HG02943 (cell line): Measurements from ENCODE around the gene GUCY2C.
"Not testable (repeated sequence)": the region's sequence is repeated elsewhere in the genome, so short reads cannot be mapped to it uniquely, and the experiment has no call there.

Experiments
- ATAC-seq: cut with Tn5 transposase; IDR thresholded peaks from one replicate; pipeline ENCODE4 v1.9.1; 2021; ENCODE audit warnings: mild to moderate bottlenecking, low read depth, moderate library complexity; ENCODE audit not compliant: unreplicated experiment

The GUCY2C gene

DNA sequence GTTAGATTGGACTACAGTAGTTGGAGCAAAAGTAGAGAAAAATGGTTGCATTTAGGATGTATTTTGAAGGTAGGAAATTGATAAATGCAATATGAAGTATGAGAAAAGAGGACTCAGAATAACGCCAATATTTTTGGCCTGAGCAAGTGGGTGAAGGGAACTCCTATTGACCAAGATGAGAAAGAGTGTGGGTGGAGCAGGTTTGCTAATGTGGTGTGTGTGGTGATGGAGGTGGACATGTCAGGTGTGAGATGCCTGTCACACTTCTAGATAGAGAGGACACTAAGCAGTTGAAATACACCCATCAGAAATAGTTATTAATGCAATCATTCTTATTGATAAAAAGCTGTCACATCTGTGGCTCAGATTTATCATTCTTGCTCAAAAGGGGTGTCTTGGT is 7.3 kb downstream of the GUCY2C start:
- no peak for ATAC-seq

DNA sequence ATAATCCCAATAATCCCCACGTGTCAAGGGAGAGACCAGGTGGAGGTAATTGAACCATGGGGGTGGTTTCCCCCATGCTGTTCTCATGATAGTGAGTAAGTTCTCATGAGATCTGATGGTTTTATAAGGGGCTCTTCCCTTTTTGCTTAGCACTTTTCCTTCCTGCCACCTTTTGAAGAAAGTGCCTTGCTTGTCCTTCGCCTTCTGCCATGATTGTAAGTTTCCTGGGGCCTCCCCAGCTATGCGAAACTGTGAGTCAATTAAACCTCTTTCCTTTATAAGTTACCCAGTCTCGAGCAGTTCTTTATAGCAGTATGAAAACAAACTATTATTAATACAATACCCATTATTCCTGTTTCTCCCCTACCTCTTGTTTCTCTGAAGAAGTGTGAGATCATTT is 14.2 kb downstream of the GUCY2C start:
- ATAC-seq = not testable (repeated sequence)

DNA sequence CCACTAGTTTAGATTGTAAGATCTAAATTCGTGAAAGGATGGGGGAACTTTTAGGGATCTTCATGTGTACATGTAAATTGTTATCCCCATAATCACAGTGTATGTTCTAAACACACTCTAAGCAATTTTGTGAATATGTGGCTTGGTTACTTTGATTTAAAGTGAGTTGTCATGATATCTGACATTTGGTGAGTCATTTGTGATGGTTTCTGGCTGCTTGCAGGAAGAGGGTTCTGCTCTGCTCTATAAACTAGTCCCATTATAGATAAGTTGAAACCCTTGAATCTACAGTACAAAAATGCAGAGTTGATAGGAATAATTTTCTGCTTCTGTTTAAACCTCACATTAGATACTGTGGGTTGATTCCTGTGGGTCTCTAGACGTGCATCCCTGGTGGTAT is 14.8 kb downstream of the GUCY2C start:
- ATAC-seq = no peak

DNA sequence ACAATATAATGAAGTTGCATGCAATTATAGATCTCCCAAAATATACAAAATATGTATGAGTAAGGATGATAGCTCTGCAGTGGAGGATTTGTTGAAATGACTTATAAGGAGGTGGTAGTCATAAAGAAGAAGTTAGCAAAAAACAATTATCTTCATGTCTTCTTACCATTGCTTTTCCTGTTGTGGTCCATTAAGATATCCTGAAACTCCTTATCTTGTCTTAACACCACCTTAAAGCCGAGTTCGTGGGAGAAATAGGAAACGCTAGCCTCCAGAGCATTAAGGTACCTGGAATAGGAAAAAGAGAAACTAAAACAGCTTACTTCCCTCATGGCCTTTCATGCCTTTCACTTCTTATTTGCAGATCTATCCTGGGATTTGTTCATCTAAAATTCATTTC is 15.2 kb downstream of the GUCY2C start:
- ATAC-seq = no peak

DNA sequence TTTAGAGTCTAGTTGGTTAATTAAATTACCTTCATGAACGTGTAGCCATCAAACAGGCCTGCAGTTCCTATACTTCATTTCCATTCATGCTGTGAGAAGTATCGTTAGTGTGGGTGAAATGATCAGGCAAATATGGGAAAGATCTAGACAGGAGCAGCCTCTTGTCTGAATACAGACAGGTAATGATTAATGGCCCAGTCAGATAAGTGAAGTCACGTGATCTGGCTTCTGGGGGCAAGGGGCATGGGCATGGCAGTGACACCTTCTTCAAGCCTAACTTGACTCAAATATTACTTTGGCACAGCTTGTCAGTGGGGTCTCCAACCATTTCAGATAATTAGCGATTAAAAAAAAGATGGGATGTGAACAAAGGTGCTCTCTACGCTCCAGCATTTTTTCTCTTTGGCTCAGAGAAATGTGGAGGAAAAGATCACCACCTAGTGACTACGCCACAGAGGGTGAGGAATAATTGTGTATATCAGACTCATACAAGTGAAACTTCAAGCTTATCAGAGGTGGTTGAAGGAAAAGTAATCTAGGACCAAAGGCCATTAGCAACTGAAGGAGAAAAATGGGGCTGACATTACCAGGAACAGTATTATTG is 17.8 kb downstream of the GUCY2C start:
- ATAC-seq = no peak

DNA sequence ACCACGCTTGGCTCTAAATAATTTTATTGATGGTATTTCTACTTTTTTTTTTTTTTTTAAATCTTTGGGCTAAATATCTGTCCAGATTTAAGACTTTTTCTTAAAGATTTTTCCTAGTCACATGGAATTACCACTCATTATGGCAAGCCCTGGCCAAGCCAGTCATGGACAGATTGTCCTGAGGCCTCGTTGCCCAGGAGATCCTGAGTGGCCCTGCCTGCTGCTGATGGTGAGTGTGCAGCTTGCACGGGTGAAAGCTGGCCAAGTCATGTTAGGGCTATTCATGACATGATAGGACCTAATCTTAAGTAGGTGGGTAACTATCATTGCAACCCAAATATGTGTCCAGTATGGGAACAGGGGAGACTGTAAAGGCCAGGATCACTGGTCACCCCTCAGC is 27.8 kb downstream of the GUCY2C start:
- ATAC-seq = no peak

DNA sequence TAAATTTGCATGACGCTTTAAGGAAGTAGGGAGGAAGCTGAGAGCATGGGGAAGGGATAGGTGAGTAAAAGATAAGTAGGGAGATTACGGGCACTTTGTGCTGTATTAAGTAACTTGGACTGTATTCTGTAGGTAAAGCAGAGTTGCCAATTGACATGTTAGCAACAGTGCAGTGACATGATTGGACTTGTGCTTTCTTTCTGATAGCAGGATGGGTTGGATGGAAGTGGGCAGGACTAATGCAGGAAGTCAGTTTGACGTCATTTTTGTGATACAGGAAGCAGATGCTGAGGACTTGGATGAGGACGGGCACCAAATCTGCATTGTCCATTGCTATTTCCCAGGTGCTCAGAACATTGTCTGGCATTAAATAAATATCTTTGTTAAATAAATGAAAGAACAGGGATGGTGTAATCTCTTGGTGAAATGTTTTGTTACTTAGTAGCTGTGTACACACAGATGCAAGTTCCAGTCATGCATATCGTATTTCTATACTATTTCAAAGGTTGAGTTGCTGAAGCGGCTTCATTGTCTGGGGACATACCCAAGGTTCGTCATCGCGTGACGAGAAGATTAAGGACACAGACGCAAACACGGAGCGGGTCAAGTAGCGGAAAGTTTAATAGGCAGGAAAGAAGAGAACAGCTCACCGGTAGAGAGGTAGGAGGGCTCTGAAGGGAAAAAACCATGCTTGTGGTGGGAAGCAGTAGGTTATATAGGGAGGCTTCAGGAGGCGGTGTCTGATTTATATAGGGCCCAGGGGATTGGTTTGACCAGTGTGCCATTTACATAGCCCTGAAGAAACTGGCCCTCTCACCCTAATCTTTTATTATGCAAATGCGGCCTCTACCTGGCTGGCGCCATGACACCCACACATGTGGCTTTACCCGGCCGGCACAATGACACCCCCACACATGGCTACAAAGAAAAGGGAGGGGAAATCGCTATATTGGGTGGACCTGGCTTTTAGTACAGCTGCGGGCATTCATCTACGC is 30.7 kb downstream of the GUCY2C start:
- ATAC-seq = no peak

DNA sequence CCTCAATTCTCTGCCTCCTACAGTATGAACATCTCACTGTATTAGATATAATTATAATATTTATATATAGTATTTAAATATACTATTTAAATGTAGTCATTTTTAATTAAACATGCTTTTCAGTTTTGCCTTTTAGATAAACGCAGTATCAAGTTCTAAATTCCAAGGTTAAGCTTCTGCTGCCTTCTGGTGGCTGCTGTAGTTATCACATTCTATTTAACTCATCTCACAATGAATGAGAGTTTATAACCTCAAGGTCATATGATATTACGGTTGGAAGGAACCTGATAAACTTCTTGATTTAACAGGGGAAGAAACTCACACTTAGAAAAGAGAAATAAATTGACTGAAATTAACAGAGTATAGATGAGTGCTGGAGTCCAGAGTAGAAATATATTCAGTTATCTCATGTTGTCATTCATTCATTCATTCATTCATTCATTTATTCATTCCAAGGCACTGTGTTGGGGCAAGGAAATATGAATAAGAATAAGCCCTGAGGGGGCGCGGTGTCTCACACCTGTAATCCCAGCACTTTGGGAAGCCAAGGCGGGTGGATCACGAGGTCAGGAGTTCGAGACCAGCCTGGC is 31.9 kb downstream of the GUCY2C start:
- ATAC-seq = no peak

DNA sequence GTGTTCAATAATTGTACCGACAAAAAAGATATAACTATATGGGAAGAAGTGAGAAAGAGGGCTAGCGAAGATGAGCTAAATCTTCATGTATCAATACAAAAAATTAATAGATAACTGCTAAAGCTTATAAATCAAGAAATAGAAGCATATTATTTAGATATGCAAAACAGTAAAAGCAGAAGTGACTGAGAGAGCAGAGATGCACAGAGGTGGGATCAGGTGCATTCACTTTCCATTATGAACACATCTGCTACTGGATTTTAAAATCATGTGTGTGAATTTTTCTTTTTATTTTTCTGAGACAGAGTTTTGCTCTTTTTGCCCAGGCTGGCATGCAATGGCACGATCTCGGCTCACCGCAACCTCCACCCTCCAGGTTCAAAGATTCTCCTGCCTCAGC is 33.4 kb downstream of the GUCY2C start:
- no peak for ATAC-seq

DNA sequence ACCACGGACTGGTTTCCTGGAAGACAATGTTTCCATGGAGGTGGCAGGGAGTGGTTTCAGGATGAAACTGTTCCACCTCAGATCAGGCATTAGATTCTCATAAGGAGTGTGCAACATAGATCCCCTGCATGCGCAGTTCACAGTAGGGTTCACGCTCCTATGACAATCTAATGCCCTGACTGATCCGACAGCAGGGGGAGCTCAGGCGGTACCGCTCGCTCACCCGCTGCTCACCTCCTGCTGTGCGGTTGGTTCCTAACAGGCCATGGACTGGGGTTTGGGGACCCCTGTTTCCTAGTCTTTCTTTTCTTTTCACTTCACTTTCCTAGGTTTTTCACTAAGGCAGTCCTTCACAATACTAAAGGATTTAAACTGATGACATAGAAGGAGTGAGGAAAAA is 39.6 kb downstream of the GUCY2C start:
- no peak for ATAC-seq

DNA sequence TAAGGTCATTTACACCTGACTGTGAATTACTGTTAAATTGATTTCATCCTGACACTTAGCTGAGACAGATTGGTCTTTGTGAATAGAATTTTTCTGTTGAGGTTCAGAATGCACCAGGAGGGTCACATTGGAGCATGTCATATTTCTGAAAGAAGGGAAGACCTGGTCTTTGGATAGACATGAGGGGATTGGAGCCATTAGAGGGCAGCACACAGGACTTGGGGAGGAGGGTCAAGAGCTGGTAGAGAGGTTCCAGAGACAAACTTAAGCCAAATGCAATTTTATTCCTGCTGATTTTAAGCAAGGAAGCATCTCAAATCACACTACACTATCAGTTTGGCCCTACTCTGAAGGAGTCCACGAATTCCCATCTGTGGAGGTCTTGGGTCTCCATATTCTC is 41.1 kb downstream of the GUCY2C start:
- no peak for ATAC-seq

DNA sequence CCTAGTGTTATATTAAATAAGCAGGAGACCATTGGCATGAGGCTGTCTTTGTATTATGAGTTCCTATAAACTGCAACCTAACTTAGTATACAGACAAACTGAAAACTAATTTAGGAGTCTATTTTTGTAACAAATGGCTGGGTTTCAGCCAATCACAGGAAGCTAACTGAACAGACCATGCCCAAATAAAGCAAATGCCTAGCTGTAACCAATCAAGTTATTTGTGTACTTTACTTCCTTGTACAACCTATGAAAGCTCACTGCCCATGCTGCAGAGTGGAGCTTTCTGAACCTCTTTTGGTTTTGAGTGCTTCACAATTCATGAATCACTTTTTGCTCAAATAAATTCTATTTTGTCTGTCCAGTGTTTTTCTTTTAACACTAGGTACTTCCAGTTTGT is 41.6 kb downstream of the GUCY2C start:
- ATAC-seq = no peak

DNA sequence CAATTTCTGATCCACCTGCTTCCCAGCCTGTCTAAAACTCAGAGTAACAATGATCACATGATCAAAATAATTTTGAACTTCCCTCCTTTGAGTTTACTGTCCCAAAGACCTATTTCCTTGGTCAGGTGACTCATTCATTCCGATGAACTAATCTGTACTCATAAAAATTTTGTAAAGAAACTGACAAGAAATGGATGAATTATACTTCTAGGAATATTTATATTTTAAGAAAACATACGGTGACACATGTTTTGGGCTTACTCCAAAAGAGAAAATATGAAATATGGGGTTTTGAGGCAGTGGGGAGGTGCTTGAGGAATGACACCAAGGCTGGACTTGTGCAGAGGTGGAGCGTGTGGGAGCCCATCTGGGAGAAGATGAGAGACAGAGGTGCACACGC is 42.0 kb downstream of the GUCY2C start:
- ATAC-seq = no peak

DNA sequence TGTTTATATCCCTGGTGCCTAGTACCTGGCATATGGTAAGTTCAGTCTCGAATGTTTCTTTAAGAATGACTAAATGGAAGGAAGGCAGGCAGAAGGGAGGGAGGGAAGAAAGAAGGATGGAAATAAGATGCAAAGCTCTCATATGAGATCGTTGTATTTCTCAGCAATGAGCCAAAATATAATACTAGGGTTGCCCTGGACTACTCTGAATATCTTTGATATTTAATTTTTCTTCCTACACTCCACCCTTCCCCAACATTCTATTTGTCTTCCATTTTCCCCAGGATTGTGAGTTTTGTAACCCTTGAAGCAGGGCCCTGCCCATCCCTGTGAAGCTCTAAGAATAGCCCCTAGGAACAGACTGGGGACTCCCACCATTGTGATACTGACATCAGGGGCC is 43.9 kb downstream of the GUCY2C start:
- ATAC-seq = no peak

DNA sequence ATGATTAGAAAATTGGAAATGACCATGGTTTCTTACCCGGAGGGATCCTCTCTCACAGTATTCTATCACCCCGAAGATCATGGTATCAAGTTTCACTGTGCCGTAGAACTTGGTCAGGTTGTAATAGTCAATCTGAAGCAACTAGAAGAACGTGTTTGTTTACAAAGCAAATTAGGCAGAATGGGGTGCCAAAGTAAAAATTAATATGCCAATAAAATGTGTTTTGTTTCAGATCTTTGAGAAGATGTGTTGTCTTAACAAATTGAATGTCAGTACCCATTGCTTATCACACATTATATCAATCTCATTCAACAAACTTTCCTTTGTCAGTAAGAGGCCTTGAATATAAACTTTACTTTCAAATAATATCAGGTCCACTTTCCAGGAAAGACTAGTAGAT is 45.0 kb downstream of the GUCY2C start:
- no peak for ATAC-seq

DNA sequence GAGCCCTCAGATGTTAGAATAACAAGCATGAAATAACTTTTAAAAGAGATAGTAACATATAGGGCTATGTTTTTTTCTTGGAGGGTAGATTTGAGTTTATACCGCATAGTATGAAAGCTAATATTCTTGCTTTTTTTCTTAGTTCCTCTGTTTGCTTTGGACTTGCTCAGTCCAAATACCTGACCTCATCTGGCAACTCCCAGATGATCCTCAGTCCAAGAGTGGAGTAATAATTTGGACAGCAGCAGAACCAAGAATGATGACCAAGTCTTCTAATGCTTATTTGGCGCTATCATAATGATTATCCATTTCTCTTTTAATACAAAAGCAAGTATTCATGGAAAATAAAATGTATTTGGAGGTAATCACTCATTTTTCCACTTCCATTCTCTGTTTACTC is 45.6 kb downstream of the GUCY2C start:
- ATAC-seq = no peak

DNA sequence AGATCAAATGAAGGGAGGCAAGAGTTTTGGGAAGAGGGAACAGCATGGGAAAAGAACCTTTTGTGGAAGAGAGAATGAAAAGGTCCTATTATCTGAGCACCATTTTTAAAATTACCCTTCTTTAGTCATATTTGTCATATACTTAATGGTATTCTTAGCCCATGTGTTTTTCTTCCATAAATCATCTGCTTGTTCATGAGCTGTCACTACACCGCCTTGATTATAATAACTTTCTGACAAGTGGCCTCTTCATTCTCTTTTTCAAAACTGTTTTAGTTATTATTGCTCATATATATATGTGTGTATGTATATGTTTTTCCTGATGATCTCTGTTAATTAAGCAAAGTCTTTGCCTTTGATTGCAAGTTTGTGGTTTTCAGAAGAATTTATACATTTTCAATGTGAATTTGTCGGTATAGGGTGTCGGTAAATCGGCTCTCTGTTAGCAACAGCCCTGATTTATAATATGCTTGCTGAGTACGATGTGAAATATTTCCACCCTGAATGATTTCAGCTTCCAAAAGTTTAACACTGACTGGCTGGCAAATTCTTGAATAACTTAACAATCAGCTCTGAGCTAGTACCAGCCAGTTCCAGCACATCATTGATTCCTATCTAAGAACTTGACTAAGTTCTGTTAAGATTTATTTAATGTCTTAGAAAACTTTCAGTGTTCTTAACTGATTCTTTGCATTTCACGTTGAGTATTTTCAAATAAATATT is 49.2 kb downstream of the GUCY2C start:
- ATAC-seq = no peak

DNA sequence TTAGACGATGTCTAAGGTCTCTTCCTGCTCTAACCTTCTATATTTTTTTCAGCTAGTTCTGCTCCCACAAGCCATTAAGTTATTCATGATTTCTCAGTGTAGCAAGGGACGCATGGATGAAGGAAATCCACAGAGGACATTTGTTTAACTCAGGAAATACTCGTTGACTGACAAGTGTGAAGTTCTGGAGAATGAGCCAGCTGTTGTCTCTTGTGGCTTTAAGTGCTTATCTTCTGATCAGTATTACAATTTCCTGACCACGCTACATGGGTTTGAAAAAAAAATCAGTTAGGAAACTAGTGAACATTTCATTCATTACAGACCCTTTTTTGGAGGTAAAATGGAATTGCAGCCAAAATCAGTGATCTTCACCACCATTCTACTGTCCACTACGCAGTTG is 53.1 kb downstream of the GUCY2C start:
- no peak for ATAC-seq

DNA sequence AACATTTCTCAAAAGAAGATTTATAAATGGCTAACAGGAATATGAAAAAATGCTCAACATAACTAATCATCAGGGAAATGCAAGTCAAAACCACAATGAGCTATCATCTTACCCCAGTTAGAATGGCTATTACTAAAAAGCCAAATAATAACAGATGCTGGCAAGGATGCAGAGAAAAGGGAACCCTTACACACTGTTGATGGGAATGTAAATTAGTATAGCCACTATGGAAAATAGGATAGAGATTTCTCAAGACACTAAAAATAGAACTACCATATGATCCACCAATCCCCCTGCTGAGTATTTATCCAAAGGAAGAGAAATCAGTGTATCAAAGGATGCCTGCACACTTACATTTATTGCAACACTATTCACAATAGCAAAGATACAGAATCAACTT is 58.3 kb downstream of the GUCY2C start:
- no peak for ATAC-seq

DNA sequence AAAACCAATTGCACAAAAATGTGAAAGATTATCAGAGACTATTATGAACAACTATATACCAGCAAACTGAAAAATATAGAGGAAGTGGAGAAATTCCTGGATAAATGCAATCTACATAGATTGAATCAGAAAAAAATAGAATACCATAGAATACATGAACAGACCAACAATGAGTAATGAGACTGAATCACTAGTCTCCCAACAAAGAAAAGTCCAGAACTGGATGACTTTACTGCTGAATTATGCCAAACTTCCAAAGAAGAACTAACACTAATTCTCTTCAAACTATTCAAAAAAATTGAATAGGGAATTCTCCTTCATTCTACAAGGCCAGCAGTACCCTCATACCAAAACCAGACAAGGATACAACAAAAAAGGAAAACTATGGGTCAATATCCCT is 60.6 kb downstream of the GUCY2C start:
- no peak for ATAC-seq

DNA sequence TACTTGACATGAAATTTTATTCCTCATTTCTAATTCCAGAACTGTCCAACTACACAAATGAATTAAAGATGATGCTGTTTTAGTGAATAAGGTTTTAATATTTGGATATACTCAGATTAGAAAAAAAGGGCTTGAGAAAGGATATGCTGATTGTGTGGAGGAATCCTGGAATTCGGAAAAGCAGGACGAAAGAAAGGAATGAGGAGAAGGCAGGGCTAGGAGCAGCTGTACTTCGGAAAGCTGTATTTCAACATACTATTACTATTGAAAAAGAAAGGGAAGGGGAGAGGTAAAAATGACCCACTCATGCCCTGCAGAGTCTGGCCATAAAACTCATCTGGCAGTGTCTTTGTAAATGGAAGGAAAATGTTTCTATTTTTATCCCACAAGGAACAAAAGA is 65.6 kb downstream of the GUCY2C start:
- no peak for ATAC-seq
